ENCODE results near the gene EIF4A3.
"Not testable (repeated sequence)": the region's sequence is repeated elsewhere in the genome, so short reads cannot be mapped to it uniquely, and the experiment has no call there.

The EIF4A3 gene

DNA sequence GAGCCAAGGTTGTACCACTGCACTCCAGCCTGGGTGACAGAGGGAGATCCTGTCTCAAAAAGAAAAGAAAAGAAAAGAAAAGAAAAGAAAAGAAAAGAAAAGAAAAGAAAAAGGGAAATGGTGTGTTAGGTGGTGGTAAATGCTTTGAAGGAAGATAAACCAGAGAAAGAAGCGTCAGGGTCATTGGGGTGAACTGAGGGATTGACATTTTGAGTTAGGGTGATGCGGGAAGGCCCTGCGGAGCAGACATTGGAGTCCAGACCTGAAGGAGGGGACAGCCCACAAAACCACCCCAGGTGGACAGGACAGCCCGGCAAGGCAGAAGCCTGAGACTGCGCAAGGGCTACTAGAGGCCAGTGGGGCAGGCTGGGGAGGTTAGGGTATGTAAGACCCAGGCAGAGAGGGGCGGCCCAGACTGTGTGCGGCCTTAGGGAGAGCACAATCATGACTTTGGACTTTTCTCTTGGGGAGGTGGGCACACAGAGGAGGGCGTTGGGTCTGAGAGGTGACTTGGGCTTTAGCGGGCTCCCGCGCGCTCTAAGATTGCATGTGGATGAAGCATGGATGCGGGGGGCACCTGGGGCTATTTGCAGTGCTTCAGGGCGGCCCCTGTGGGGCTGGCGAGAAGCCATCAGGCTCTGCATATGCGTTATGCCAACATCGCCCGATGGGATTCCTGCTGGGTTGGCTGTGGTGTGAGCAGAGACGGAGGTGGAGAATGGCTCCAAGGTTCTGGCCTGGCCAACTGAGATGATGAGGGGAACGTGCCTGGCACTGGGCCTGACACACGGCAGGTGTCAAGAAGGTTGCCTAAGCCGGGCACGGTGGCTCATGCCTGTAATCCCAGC, 48.9 kb downstream of the EIF4A3 start:
- DNase-seq, result no peak

- DNase-seq, result no peak
Observed at GRCh38 chr17:80097127-80097621, 49.8 kb downstream of the EIF4A3 start.

DNA sequence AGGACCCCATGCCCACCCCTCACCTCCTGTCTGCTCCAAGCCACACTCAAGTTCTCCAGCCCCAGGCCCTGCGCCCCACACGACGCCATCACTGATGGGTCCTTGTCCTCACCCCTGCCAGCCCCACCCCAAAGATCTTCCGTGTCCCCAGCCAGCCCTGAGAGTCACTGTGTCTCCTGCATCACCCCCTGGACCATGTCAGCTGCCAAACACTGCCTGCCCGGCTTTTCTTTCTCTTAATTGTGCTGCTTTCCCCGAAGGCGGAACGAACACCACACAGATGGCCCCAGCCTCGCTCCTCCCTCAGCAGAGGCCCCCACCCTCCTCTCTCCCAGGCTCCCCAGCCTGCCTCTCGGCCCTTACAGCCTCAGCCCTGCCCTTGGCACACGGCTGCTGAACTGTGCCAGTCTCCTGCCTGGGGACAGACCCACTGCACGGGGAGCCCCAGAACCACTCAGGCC, 50.3 kb downstream of the EIF4A3 start:
- no peak for DNase-seq

GRCh38 chr17:80095844-80096475, 51.0 kb downstream of the EIF4A3 start:
- no peak for DNase-seq

DNA sequence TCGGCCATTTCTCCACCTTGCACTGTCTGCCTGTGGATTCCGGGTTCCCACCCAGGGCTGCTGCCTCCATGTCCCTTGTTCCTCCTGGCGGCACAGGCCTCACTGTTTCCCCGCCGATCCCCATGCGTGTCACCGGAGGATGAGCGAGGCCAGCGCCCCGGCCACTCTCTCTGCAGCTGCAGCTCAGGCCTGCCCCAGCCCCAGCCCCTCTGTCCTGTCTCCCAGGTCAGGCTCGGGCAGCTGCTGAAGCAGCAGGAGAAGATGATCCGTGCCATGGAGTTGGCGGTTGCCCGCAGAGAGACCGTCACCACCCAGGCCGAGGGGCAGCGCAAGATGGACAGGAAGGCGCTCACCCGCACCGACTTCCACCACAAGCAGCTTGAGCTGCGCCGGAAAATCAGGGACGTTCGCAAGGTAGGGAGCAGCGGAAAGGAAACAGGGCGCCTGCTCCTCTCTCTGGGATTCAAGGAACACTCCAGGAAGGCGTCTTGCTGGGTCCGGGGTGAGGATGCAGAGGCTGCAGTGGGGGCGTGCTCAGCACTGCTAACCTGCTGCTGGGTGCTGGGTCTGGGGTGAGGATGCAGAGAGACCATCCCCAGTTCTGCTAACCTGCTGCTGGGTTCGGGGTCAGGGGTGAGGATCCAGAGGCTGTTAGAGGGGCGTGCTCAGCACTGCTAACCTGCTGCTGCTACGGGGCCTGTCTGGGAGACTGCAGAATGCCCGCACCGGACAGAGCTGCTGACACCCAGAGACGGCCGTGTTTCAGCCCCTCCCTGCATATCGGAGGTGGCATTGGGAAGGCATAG, 51.7 kb downstream of the EIF4A3 start:
- DNase-seq, result no peak

DNA sequence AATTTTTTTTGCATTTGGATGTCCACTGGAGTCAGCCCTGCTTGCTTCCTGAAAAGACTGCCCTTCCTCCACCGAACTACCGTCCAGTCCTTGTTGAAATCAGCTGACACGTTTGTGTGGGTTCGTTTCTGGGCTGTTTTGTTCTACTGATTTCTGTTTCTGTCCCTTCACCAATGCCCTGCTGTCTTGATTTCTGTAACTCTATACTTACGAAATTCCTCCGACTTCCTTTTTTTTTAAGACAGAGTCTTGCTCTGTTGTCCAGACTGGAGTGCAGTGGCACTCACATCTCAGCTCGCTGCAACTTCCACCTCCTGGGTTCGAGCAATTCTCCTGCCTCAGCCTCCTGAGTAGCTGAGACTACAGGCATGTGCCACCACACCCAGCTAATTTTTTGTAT, 54.0 kb downstream of the EIF4A3 start:
- DNase-seq, result no peak

DNA sequence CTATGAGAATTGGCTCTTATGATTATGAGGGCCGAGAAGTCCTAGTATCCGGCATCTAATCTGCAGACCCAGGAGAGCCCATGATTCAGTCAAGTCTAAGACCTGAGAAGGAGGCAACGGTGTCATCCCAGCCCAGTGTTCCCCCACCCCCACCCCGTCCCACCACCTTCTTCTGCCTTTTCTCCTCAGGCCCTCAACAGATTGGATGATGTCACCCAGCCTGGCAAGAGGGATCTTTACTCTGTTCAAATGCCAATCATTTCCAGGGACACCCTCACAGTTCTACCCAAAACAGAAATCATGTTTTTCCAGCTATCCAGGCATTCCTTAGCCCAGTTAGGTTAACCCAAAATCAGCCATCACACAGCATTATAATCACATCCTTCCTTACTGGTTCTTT, 55.6 kb downstream of the EIF4A3 start:
- no peak for DNase-seq

DNA sequence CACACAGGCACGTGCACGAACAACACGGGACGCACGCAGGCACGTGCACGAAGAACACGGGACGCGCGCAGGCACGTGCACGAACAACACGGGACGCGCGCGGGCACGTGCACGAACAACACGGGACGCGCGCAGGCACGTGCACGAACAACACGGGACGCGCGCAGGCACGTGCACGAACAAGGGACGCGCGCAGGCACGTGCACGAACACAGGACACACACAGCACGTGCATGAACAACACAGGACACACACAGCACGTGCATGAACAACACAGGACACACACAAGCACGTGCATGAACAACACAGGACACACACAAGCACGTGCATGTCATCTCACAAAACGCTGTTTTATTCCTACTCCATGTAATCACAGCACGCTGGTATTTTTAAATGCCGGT, 56.8 kb downstream of the EIF4A3 start:
- not testable (repeated sequence) for DNase-seq

DNA sequence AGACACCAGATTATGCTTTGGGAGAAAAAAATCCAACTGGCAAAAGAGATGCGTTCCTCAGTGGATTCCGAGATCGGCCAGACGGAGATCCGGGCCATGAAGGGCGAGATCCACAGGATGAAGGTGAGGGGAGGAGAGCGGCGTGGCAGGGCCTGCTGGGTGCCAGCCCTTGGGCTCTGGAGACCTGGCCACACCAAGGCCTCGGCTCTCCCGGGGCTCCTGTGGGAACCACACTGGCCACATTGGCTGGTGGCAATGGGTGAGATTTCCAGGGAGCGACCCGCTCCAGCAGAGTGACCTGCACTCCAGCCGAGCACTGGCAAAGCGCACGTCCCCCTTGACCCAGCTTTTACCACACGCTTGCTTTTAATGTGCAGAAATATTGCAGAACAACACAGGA, 57.2 kb downstream of the EIF4A3 start:
- DNase-seq, result no peak

DNA sequence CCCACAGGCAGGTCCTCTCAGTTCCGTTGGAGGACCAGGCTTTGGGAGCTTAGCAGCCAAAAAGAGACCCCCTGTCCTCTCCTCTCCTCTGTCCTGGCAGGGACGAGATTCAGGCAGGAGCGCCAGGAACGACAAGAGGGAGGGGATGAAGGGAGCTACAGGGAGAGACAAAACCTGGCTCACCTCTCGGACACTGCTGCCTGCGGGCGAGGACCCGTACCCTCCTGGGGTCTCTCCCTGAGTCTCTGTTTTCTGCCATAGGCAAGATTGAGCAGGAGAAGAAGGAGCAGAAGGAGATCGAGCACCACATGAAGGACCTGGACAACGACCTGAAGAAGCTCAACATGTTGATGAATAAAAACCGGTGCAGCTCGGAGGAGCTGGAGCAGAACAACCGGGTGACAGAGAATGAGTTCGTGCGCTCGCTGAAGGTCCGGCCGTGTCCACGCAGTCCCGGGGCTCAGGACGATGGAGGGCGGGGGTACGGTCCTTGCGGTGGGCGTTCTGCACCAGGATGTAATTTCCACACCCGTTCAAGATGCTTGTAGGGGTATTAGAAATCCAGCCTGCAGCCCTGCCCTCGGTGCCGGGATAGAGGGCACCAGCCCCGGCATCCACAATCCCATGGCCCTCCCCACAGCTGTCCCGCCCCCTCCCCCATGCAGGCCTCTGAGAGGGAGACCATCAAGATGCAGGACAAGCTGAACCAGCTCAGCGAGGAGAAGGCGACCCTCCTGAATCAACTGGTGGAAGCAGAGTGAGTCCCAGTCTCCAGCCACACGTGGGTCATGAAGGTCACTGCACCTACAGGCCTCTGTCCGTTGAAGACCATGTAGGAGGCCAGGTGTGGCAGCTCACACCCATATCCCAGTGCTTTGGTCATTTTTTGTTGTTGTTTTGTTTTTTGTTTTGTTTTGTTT, 59.3 kb downstream of the EIF4A3 start:
- no peak for DNase-seq

DNA sequence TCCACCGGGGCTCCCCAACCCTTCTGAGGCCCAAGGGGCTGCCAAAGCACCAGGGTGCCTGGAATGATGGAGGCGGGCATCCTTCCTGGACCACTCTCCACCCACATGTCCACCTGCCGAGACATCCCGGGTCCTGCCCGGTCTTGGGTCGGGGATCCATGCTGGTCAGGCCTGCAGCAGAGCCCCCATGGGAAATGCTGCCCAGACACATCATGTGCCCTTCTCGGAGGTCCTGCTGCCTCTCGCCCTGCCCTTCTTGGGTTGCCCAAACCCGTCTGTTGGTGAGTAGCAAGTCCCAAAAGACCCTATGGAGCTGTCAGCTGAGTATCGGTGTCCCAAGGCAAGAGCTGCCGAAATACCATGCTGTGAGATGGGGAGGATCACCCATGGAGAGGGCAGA, 60.3 kb downstream of the EIF4A3 start:
- DNase-seq, result no peak

- DNase-seq, result no peak
Observed at GRCh38 chr17:80086081-80086480, 60.8 kb downstream of the EIF4A3 start.

- no peak for DNase-seq
Observed at GRCh38 chr17:80084773-80085172, 62.2 kb downstream of the EIF4A3 start.
